ENCODE measurements around the gene KIRREL3.

The KIRREL3 gene

DNA sequence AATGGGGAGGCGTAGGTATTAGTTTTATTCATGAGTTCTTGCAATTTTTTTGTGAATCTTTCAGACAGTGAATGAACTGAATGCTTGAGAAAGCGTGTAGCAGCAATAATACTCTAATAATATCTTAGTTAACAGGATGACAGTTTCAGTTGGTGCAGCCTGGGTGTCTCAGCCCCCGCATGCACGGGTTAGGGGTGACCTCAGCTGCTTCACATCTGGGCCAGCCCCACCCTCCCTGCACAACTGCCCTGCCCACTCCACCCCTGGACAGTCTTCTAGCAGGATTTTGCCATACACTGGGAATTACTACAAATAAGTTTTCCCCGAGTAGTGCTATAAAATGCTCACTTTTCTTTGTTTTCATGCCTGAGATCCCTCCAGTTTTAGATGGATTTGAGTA lies 561.9 kb downstream of the KIRREL3 start:
- Histone ChIP-seq H3K36me3 (ENCODE audit: insufficient read depth, low read length) (no peaks in the 10 kb centered on the region), H3K27ac (ENCODE audit: low read depth, low read length) (no peak overlapping the region), H2AFZ (ENCODE audit: low read length, unreplicated experiment) (no peak overlapping the region), H3K4me1 (ENCODE audit: control insufficient read depth, insufficient read depth, low read length, unreplicated experiment) (no peaks in the 10 kb centered on the region), H3K4me3 (ENCODE audit: low read depth, low read length) (no peak overlapping the region), H3K79me2 (ENCODE audit: control insufficient read depth, insufficient read depth, low read length, unreplicated experiment) (no peaks in the 10 kb centered on the region), H3K27me3 (ENCODE audit: insufficient read depth, low read length) (no peaks in the 10 kb centered on the region)

DNA sequence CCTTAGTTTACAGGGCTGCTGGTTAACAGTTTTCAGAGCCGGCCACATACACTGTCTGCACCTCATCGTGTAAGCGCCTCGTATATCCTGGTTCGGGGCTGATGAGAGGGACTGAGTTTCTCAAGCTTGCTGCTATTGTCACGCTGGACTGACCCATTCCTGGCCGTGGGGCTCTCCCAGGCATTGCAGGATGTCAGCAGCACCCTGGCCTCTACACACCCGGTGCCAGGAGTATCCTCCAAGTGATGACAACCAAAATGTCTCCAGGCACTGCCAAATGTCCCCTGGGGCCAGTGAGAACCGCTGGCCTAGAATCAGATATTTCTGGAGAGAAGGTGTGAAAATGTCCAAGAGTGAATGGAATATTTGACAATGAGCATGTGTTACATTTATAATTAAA lies 562.3 kb downstream of the KIRREL3 start:
- no peak overlapping the region for H3K27ac ChIP-seq (ENCODE audit: low read depth, low read length)
- no peaks in the 10 kb centered on the region for H3K79me2 ChIP-seq (ENCODE audit: control insufficient read depth, insufficient read depth, low read length, unreplicated experiment)
- no peak overlapping the region for H2AFZ ChIP-seq (ENCODE audit: low read length, unreplicated experiment)
- no peaks in the 10 kb centered on the region for H3K4me1 ChIP-seq (ENCODE audit: control insufficient read depth, insufficient read depth, low read length, unreplicated experiment)
- H3K36me3 ChIP-seq (ENCODE audit: insufficient read depth, low read length): no peaks in the 10 kb centered on the region
- H3K27me3 ChIP-seq (ENCODE audit: insufficient read depth, low read length): no peaks in the 10 kb centered on the region
- H3K4me3 ChIP-seq (ENCODE audit: low read depth, low read length): no peak overlapping the region

DNA sequence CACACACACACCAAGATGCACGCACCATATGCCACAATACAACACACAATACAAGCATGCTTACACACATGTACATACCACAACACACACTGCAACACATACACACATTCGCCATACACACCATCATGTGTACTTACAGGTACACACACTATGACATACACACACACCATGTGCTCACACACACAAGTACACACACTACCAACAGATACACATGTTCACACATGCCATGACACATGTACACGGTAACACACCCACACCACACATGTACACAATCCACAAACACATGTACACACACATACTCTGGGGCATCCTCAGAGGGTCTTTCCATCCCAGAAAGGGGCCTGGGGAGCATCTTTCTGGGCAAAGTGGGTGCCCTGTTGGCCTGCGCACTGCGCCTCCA lies 562.8 kb downstream of the KIRREL3 start:
- H3K27ac ChIP-seq (ENCODE audit: low read depth, low read length): no peak overlapping the region

DNA sequence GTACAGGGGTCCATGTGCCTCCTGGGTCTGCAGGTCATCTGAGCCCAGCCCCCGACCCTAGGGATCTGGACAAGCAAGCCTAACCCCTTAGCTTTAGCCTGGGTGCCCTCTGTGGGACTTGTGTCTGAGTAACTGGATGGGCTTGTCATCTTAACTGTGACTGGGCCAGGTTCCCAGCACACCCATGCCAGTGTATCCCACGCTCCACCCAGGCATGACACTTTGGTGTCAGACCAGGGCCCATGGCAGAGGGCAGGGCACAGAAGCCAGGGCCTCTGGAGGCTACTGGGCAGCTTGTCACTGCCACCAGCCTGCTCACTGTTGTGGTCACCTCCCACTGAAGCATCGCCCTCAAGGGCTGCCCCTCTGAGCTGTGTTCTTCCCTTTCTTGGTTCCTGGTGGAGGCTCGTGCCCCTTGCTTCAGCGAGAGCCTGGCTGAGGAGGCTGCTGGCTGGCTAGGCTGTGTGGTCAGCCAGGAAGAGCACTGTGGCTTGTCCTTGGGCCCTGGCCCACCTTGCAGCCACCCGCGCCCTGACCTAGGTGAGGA lies 564.3 kb downstream of the KIRREL3 start:
- no peaks in the 10 kb centered on the region for H3K79me2 ChIP-seq (ENCODE audit: control insufficient read depth, insufficient read depth, low read length, unreplicated experiment)
- H3K27me3 ChIP-seq (ENCODE audit: insufficient read depth, low read length): no peaks in the 10 kb centered on the region
- no peak overlapping the region for H2AFZ ChIP-seq (ENCODE audit: low read length, unreplicated experiment)
- no peak overlapping the region for H3K4me3 ChIP-seq (ENCODE audit: low read depth, low read length)
- no peaks in the 10 kb centered on the region for H3K36me3 ChIP-seq (ENCODE audit: insufficient read depth, low read length)
- no peak overlapping the region for H3K27ac ChIP-seq (ENCODE audit: low read depth, low read length)
- peaks cover 13% of the 10 kb centered on the region for H3K4me1 ChIP-seq (ENCODE audit: control insufficient read depth, insufficient read depth, low read length, unreplicated experiment)

More for the DNA sequence above, 562.8 kb downstream of the KIRREL3 start:
- Histone ChIP-seq H3K36me3 (ENCODE audit: insufficient read depth, low read length) (no peaks in the 10 kb centered on the region), H3K4me3 (ENCODE audit: low read depth, low read length) (no peak overlapping the region), H3K79me2 (ENCODE audit: control insufficient read depth, insufficient read depth, low read length, unreplicated experiment) (no peaks in the 10 kb centered on the region), H3K4me1 (ENCODE audit: control insufficient read depth, insufficient read depth, low read length, unreplicated experiment) (no peaks in the 10 kb centered on the region), H2AFZ (ENCODE audit: low read length, unreplicated experiment) (no peak overlapping the region), H3K27me3 (ENCODE audit: insufficient read depth, low read length) (no peaks in the 10 kb centered on the region)

DNA sequence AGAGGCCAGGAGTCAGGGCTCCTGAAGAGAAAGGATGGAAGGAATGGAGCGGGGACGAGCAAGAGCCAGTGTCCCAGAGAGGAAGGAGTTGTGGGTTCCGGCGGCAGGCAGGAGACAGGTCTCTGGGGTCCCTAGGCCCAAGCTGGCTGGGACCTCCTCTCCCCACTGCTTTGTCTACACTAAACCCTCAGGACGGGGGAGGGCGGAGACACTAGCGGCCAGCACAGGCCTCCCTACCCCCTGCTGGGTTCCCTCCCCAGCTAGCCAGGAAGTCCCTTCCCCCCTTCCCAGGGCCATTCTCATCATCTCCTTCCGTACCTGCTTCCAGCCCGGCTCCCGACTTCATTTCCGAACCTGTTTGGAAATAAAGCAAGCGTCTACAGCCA lies 565.6 kb downstream of the KIRREL3 start:
- Histone ChIP-seq H3K79me2 (ENCODE audit: control insufficient read depth, insufficient read depth, low read length, unreplicated experiment) (no peaks in the 10 kb centered on the region), H2AFZ (ENCODE audit: low read length, unreplicated experiment) (no peak overlapping the region), H3K4me3 (ENCODE audit: low read depth, low read length) (no peak overlapping the region), H3K36me3 (ENCODE audit: insufficient read depth, low read length) (no peaks in the 10 kb centered on the region), H3K27ac (ENCODE audit: low read depth, low read length) (no peak overlapping the region), H3K27me3 (ENCODE audit: insufficient read depth, low read length) (no peaks in the 10 kb centered on the region), H3K4me1 (ENCODE audit: control insufficient read depth, insufficient read depth, low read length, unreplicated experiment) (peaks cover 23% of the 10 kb centered on the region)

DNA sequence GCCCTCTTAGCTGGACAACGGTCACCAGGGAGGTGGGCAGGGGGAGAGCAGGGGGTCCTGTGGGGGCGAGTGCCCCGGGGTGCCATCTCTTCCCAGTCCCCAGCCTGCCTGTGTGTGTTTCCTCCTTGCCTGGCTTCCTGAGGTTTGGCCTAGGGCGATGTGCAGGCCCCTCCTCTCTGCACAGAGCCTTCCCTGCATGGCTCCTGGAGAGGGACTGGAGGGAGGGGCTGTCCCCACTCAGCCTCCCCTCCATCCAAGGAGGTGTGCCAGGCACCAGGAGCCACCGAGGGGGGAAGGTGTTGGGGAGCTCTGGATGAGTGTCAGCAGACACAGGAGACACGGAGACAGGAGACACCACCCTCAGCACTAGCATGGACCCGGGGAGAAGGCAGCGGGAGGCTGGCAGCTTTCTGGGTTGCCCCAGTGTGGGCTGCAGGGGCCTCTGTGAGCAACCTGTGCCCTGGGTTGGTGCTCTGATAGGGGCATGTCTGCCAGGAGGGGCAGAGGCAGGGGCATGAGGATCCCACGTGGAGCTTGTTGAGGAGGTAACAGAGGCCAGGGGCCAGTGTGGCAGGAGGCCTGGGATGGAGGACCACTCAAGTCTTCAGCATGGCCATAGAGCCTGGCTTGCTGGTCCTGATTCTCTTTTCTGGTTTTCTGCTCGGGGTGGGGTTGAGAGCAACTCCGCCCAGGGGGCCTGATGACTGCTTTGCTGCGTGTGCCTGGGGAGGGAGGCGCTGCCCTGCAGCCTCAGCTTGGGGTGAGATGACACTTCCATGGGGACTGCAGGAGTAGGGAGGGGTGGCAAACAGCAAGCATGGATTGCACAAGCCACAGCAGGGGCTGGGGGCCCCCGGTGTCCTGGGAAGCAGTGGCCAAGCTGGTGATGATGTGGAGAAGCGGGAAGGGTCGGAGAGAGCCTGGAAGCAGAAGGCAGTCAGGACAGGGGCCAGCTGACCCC lies 566.3 kb downstream of the KIRREL3 start:
- Histone ChIP-seq H2AFZ (ENCODE audit: low read length, unreplicated experiment) (no peak overlapping the region), H3K4me3 (ENCODE audit: low read depth, low read length) (no peak overlapping the region), H3K36me3 (ENCODE audit: insufficient read depth, low read length) (no peaks in the 10 kb centered on the region)

DNA sequence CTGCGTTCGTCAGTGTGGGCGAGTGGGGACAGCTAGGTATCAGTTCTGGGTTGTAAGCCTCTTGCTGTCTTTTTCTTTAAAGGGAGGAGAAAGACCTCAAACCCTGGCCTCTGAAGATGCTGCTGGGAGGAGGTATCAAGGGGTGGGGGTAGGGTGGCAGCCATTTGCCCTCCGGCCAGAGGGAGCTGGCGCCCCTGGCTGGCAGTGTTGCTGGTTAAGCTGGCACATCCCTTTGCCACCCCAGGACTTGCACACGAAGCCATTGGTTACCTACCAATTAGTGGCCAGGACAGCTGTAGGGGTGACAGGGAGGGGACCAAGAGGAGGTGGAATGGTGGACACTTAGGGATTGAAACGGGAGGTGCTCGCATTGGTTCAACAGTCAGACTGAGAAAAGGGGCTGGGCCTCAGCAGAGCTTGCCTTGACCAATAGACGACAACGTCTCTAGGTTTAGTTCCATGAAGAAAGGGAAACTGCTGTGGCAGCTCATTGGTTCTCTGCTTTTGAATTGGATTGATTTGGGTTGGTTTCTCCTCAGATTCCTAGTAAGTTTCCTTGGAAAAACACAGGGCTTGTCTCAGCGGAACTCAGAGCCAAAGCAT lies 567.2 kb downstream of the KIRREL3 start:
- H3K27ac ChIP-seq (ENCODE audit: low read depth, low read length): no peak overlapping the region
- no peak overlapping the region for H3K4me3 ChIP-seq (ENCODE audit: low read depth, low read length)
- no peaks in the 10 kb centered on the region for H3K79me2 ChIP-seq (ENCODE audit: control insufficient read depth, insufficient read depth, low read length, unreplicated experiment)
- peaks cover 23% of the 10 kb centered on the region for H3K4me1 ChIP-seq (ENCODE audit: control insufficient read depth, insufficient read depth, low read length, unreplicated experiment)
- no peaks in the 10 kb centered on the region for H3K36me3 ChIP-seq (ENCODE audit: insufficient read depth, low read length)
- no peaks in the 10 kb centered on the region for H3K27me3 ChIP-seq (ENCODE audit: insufficient read depth, low read length)
- H2AFZ ChIP-seq (ENCODE audit: low read length, unreplicated experiment): no peak overlapping the region

More for the DNA sequence above, 566.3 kb downstream of the KIRREL3 start:
- no peaks in the 10 kb centered on the region for H3K27me3 ChIP-seq (ENCODE audit: insufficient read depth, low read length)
- no peak overlapping the region for H3K27ac ChIP-seq (ENCODE audit: low read depth, low read length)
- peaks cover 23% of the 10 kb centered on the region for H3K4me1 ChIP-seq (ENCODE audit: control insufficient read depth, insufficient read depth, low read length, unreplicated experiment)
- no peaks in the 10 kb centered on the region for H3K79me2 ChIP-seq (ENCODE audit: control insufficient read depth, insufficient read depth, low read length, unreplicated experiment)

DNA sequence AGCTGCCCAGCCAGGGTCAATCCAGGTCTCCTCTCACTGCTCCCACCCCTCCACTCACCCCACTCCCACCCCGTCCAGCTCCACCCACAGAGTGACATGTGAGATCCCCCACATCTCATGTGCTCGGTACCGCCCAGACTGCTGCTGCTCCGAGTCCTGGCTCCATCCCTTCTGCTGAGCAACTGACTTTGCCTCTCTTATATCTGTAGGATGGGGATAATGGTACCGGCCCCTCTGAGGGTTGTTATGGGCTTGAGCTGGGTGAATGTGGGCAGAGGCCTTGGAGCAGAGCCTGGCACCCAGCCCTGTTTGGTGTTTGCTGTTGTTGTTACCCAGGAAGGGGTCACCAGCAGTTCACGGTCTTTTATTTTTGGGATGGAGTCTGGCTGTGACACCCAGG lies 568.0 kb downstream of the KIRREL3 start:
- no peaks in the 10 kb centered on the region for H3K79me2 ChIP-seq (ENCODE audit: control insufficient read depth, insufficient read depth, low read length, unreplicated experiment)
- no peaks in the 10 kb centered on the region for H3K27me3 ChIP-seq (ENCODE audit: insufficient read depth, low read length)
- no peak overlapping the region for H3K4me3 ChIP-seq (ENCODE audit: low read depth, low read length)
- peak overlapping the region; percentile 87 for H2AFZ ChIP-seq (ENCODE audit: low read length, unreplicated experiment)
- H3K36me3 ChIP-seq (ENCODE audit: insufficient read depth, low read length): no peaks in the 10 kb centered on the region
- H3K4me1 ChIP-seq (ENCODE audit: control insufficient read depth, insufficient read depth, low read length, unreplicated experiment): peaks cover 23% of the 10 kb centered on the region
- peak overlapping the region; percentile 65; the same call in 1 of the 2 replicates for H3K27ac ChIP-seq (ENCODE audit: low read depth, low read length)

DNA sequence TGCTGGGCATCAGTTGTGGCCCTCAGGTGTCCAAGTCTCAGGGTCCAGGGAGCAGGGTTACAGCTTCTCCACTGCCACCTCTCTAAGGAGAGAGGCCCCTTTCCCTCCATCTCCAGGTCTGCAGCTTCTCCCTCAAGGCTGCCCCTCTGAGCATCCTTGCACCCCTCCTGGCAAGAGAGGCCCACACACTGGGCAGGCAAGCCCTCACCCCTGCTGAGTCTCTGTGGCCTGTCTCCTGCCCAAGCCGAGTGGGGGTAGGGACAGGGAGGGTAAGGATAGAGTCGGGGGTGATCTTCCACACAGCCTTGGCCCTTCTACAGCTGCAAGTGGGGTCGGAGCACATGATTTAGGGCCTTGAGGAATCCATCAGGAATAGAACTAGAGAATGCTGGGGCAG lies 568.5 kb downstream of the KIRREL3 start:
- Histone ChIP-seq H3K27ac (ENCODE audit: low read depth, low read length) (peak overlapping the region; percentile 65), H3K4me3 (ENCODE audit: low read depth, low read length) (no peak overlapping the region), H3K27me3 (ENCODE audit: insufficient read depth, low read length) (no peaks in the 10 kb centered on the region), H3K4me1 (ENCODE audit: control insufficient read depth, insufficient read depth, low read length, unreplicated experiment) (peaks cover 23% of the 10 kb centered on the region), H3K36me3 (ENCODE audit: insufficient read depth, low read length) (no peaks in the 10 kb centered on the region), H2AFZ (ENCODE audit: low read length, unreplicated experiment) (peak overlapping the region; percentile 87), H3K79me2 (ENCODE audit: control insufficient read depth, insufficient read depth, low read length, unreplicated experiment) (no peaks in the 10 kb centered on the region)

DNA sequence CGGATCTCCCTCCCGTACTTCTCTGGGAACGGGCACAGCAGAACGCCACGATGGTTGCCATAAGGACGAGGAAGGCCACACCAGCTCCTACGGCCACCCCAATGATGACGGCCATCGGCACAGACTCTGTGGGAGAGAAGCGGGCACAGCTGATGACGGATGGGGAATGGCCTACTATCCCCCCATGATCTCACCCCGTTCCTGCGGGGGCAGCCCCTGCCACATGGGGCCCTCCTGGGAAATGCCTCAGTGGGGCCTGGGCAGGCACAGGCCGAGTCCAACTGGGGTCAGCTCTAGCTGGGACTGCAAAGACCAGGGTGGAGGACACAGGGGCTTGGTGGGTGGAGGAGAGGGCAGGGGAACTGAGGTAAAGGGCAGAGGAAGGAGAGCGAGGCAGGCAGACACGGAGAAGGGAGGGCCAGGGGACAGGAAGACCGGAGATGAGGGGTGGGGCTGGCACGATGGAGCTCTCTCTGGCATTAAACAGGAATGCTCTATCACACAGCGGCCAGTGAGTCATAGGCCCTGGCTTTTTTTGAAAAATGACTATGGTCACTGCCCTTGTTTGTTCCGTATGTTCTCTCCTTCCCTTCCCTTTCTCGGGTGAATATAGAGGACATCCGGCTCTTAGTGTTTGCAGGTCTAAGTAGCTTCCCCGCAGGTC lies 569.0 kb downstream of the KIRREL3 start:
- Histone ChIP-seq H3K27ac (ENCODE audit: low read depth, low read length) (peak overlapping the region; percentile 65), H3K4me1 (ENCODE audit: control insufficient read depth, insufficient read depth, low read length, unreplicated experiment) (peaks cover 23% of the 10 kb centered on the region), H3K36me3 (ENCODE audit: insufficient read depth, low read length) (no peaks in the 10 kb centered on the region), H3K4me3 (ENCODE audit: low read depth, low read length) (peak overlapping the region; percentile 24; the same call in 1 of the 2 replicates), H2AFZ (ENCODE audit: low read length, unreplicated experiment) (peak overlapping the region; percentile 87), H3K27me3 (ENCODE audit: insufficient read depth, low read length) (no peaks in the 10 kb centered on the region), H3K79me2 (ENCODE audit: control insufficient read depth, insufficient read depth, low read length, unreplicated experiment) (no peaks in the 10 kb centered on the region)

Measured in ACC112 (cell line).